T-helper 17 cell (primary cell): ENCODE data around the gene WDR82. TPM values are rescaled to one million over a fixed set of nuclear protein-coding genes. Genes with fewer than 3 reads are reported as not detected.

Experiments used
- ATAC-seq: fragments of 150-1000 bp; cut with Tn5 transposase; 2 replicates; pipeline ENCODE4 v1.10.0; 2021; ENCODE audit warnings: mild to moderate bottlenecking, moderate library complexity
- DNase-seq, 3 donors: peaks; one replicate each; pipeline versions ENCODE4 v3.0.0 to v3.0.0-alpha.2; 2020 to 2021
- H3K9me3 ChIP-seq: one replicate; pipeline ENCODE4 v1.7.0; 2013; ENCODE audit warnings: low read length, mild to moderate bottlenecking; ENCODE audit not compliant: control insufficient read depth, poor library complexity, severe bottlenecking
- H3K27ac Mint-ChIP-seq: one replicate; pipeline ENCODE4 v1.8.0; 2022; ENCODE audit warnings: mild to moderate bottlenecking, moderate library complexity, mixed read lengths
- H3K27me3 Mint-ChIP-seq: one replicate; pipeline ENCODE4 v1.8.0; 2022; ENCODE audit warnings: mixed read lengths
- H3K36me3 Mint-ChIP-seq: one replicate; pipeline ENCODE4 v1.8.0; 2022; ENCODE audit warnings: low read depth, mixed read lengths
- H3K4me1 Mint-ChIP-seq: one replicate; pipeline ENCODE4 v1.8.0; 2022; ENCODE audit warnings: mild to moderate bottlenecking, mixed read lengths
- H3K4me3 Mint-ChIP-seq: one replicate; pipeline ENCODE4 v1.8.0; 2022; ENCODE audit warnings: mild to moderate bottlenecking, moderate library complexity, mixed read lengths
- total RNA-seq, 4 donors: library from RNA in 2 of 4; stranded (reverse) in 2 of 4; gene quantifications; one replicate each; pipeline ENCODE4 v1.2.3 and lab custom pipeline; 2022 to 2026

Gene WDR82
- total RNA-seq, 2 donors from 2014 or later = 109 to 114 TPM

GRCh38 chr3:52253314-52254304 is 24.8 kb downstream of the WDR82 start:
- H3K27ac Mint-ChIP-seq = peak overlapping the region; percentile 96
- peak; percentile 60 to 75 (median 67) for DNase-seq
- H3K4me1 Mint-ChIP-seq = peaks cover 57% of the 10 kb centered on the region
- peaks cover 4% of the 10 kb centered on the region for H3K36me3 Mint-ChIP-seq
- no peaks in the 10 kb centered on the region for H3K9me3 ChIP-seq
- no peaks in the 10 kb centered on the region for H3K27me3 Mint-ChIP-seq
- peak; percentile 92 for ATAC-seq
- H3K4me3 Mint-ChIP-seq = peak overlapping the region; percentile 88

GRCh38 chr3:52250122-52250521 is 28.3 kb downstream of the WDR82 start:
- H3K27me3 Mint-ChIP-seq = no peaks in the 10 kb centered on the region
- H3K27ac Mint-ChIP-seq = peak overlapping the region; percentile 87
- H3K4me3 Mint-ChIP-seq = no peak overlapping the region
- H3K9me3 ChIP-seq = no peaks in the 10 kb centered on the region
- DNase-seq (no peak), ATAC-seq (no peak)
- peaks cover 4% of the 10 kb centered on the region for H3K36me3 Mint-ChIP-seq
- peaks cover 70% of the 10 kb centered on the region for H3K4me1 Mint-ChIP-seq

- no peaks in the 10 kb centered on the region for H3K9me3 ChIP-seq
- Mint-ChIP-seq H3K4me3 (no peak overlapping the region), H3K36me3 (peaks cover 4% of the 10 kb centered on the region), H3K27ac (peak overlapping the region; percentile 87), H3K4me1 (peaks cover 72% of the 10 kb centered on the region), H3K27me3 (no peaks in the 10 kb centered on the region)
- no peak for ATAC-seq
- no peak for DNase-seq
Observed at GRCh38 chr3:52249683-52250082, 28.8 kb downstream of the WDR82 start.

- no peak for DNase-seq
- Mint-ChIP-seq H3K27ac (peak overlapping the region; percentile 92), H3K4me3 (peak overlapping the region; percentile 28), H3K27me3 (no peaks in the 10 kb centered on the region), H3K4me1 (peaks cover 73% of the 10 kb centered on the region), H3K36me3 (peaks cover 4% of the 10 kb centered on the region)
- ATAC-seq = no peak
- no peaks in the 10 kb centered on the region for H3K9me3 ChIP-seq
Observed at GRCh38 chr3:52248816-52249547, 29.5 kb downstream of the WDR82 start.

- Mint-ChIP-seq H3K27ac (peak overlapping the region; percentile 92), H3K36me3 (peaks cover 4% of the 10 kb centered on the region), H3K4me1 (peaks cover 70% of the 10 kb centered on the region), H3K27me3 (no peaks in the 10 kb centered on the region), H3K4me3 (peak overlapping the region; percentile 89)
- H3K9me3 ChIP-seq = no peaks in the 10 kb centered on the region
- DNase-seq (no peak), ATAC-seq (no peak)
Observed at GRCh38 chr3:52248165-52248541, 30.3 kb downstream of the WDR82 start.

- no peaks in the 10 kb centered on the region for H3K9me3 ChIP-seq
- Mint-ChIP-seq H3K36me3 (peaks cover 4% of the 10 kb centered on the region), H3K4me1 (peaks cover 66% of the 10 kb centered on the region), H3K27ac (peak overlapping the region; percentile 92), H3K27me3 (no peaks in the 10 kb centered on the region), H3K4me3 (peak overlapping the region; percentile 89)
- no peak for ATAC-seq
- no peak for DNase-seq
Observed at GRCh38 chr3:52247409-52248164, 30.9 kb downstream of the WDR82 start.

- Mint-ChIP-seq H3K4me1 (peaks cover 60% of the 10 kb centered on the region), H3K27me3 (no peaks in the 10 kb centered on the region), H3K36me3 (peaks cover 4% of the 10 kb centered on the region), H3K27ac (peak overlapping the region; percentile 92), H3K4me3 (peak overlapping the region; percentile 89)
- ATAC-seq (peak; percentile 13), DNase-seq (no peak)
- no peaks in the 10 kb centered on the region for H3K9me3 ChIP-seq
Observed at GRCh38 chr3:52246728-52247408, 31.6 kb downstream of the WDR82 start.

GRCh38 chr3:52246264-52246620 is 32.2 kb downstream of the WDR82 start:
- H3K27ac Mint-ChIP-seq = peak overlapping the region; percentile 92
- H3K27me3 Mint-ChIP-seq = no peaks in the 10 kb centered on the region
- DNase-seq = no peak
- ATAC-seq = peak; percentile 27
- H3K36me3 Mint-ChIP-seq = peaks cover 4% of the 10 kb centered on the region
- peak overlapping the region; percentile 89 for H3K4me3 Mint-ChIP-seq
- H3K4me1 Mint-ChIP-seq = peaks cover 62% of the 10 kb centered on the region
- no peaks in the 10 kb centered on the region for H3K9me3 ChIP-seq

- H3K27me3 Mint-ChIP-seq = no peaks in the 10 kb centered on the region
- peaks cover 65% of the 10 kb centered on the region for H3K4me1 Mint-ChIP-seq
- ATAC-seq (peak; percentile 72), DNase-seq (peak; percentile 62 to 74 (median 72))
- H3K27ac Mint-ChIP-seq = peak within 1 kb of the TSS; percentile 93
- no peaks in the 10 kb centered on the region for H3K9me3 ChIP-seq
- H3K36me3 Mint-ChIP-seq = peaks cover 4% of the 10 kb centered on the region
- peak within 1 kb of the TSS; percentile 89 for H3K4me3 Mint-ChIP-seq
Observed at GRCh38 chr3:52245322-52246263, 32.9 kb downstream of the WDR82 start, which contains the start of gene PPM1M. Gene PPM1M, plus strand, starts transcription at chr3:52245759. Its CDS starts 66 bp downstream, at chr3:52245825.

GRCh38 chr3:52243791-52244628 is 34.4 kb downstream of the WDR82 start:
- H3K27me3 Mint-ChIP-seq = no peaks in the 10 kb centered on the region
- peak overlapping the region; percentile 85 for H3K4me3 Mint-ChIP-seq
- DNase-seq = peak in 2 of 3 donors; percentile 10 to 18
- ATAC-seq = no peak
- H3K27ac Mint-ChIP-seq = peak overlapping the region; percentile 93
- H3K4me1 Mint-ChIP-seq = peaks cover 66% of the 10 kb centered on the region
- no peaks in the 10 kb centered on the region for H3K9me3 ChIP-seq
- H3K36me3 Mint-ChIP-seq = peaks cover 5% of the 10 kb centered on the region

- peak overlapping the region; percentile 95 for H3K27ac Mint-ChIP-seq
- no peak for DNase-seq
- no peak for ATAC-seq
- H3K9me3 ChIP-seq = no peaks in the 10 kb centered on the region
- H3K27me3 Mint-ChIP-seq = no peaks in the 10 kb centered on the region
- H3K4me3 Mint-ChIP-seq = no peak overlapping the region
- H3K36me3 Mint-ChIP-seq = peaks cover 2% of the 10 kb centered on the region
- peaks cover 58% of the 10 kb centered on the region for H3K4me1 Mint-ChIP-seq
Observed at GRCh38 chr3:52242039-52242438, 36.4 kb downstream of the WDR82 start.
